H1 (cell line): ENCODE data around the gene KLK1. TPM values are rescaled to one million over a fixed set of nuclear protein-coding genes. Genes with fewer than 3 reads are reported as not detected.

Experiments
- polyA plus RNA-seq, 7 experiments: library from polyadenylated mRNA; depleted of rRNA in 3 of 7; stranded (reverse) in 5 of 7; unstranded in 2 of 7; fragments of >200 nt in 5 of 7; fragments of 200-250 nt in 2 of 7; gene quantifications; 1 replicate in 5 of 7; 2 replicates in 1 of 7; 4 replicates in 1 of 7; pipeline versions ENCODE4 v1.2.1 to v1.2.3, GENCODE V29; 2011 to 2013; ENCODE audit warnings: missing spikeins in 2 of 7, mixed read lengths in 2 of 7
- total RNA-seq: library from RNA; stranded (reverse); fragmentation: NEBNext Ultra II Directional; extraction: Animal tissue kit (Norgen Biotek cat#: 25700); gene quantifications from 2 replicates; pipeline ENCODE4 v1.2.1, GENCODE V29; 2021
- TF ChIP-seq, protein P1 (sequence below): IDR thresholded peaks from 2 replicates; pipeline ENCODE4 v1.6.1; 2012; ENCODE audit warnings: inconsistent platforms

Gene KLK1
- total and polyA plus RNA-seq, 2 of the 8 experiments (the other 6 are each of a cell fraction or from before 2014, with no cell fraction given): 3.4 to 4.0 TPM

DNA sequence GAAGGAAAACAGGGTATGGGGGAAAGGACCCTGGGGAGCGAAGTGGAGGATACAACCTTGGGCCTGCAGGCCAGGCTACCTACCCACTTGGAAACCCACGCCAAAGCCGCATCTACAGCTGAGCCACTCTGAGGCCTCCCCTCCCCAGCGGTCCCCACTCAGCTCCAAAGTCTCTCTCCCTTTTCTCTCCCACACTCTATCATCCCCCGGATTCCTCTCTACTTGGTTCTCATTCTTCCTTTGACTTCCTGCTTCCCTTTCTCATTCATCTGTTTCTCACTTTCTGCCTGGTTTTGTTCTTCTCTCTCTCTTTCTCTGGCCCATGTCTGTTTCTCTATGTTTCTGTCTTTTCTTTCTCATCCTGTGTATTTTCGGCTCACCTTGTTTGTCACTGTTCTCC, 33.8 kb upstream of the KLK1 start (continued):
- TF ChIP-seq, protein P1, sequence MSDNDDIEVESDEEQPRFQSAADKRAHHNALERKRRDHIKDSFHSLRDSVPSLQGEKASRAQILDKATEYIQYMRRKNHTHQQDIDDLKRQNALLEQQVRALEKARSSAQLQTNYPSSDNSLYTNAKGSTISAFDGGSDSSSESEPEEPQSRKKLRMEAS: no peak
